HL-60 (cell line): ENCODE data around the gene PDE4A.

Source experiments
- DNase-seq, 2 experiments: peaks; one replicate each; pipeline ENCODE4 v3.0.0-alpha.2; 2010 to 2020; ENCODE audit warnings: low read depth in 1 of 2, low spot score in 1 of 2
- H3K27ac ChIP-seq: fragments of 250-450 bp; sonication (Bioruptor Pico); replicated peaks from 2 replicates; pipeline ENCODE4 v1.5.1; 2020; ENCODE audit warnings: mild to moderate bottlenecking, moderate library complexity
- H3K27me3 ChIP-seq: fragments of 250-450 bp; sonication (Bioruptor Pico); 2 replicates; pipeline ENCODE4 v1.5.1; 2021; ENCODE audit warnings: mild to moderate bottlenecking, moderate library complexity; ENCODE audit not compliant: insufficient read depth, poor library complexity, severe bottlenecking
- H3K4me3 ChIP-seq: replicated peaks from 2 replicates; pipeline ENCODE4 v1.5.1; 2011; ENCODE audit warnings: mild to moderate bottlenecking, control low read depth, low read length; ENCODE audit not compliant: insufficient read depth
- CTCF ChIP-seq: IDR thresholded peaks from one replicate; pipeline ENCODE4 v1.5.1; 2011; ENCODE audit warnings: low read length, control low read depth, inconsistent platforms; ENCODE audit not compliant: insufficient read depth
- GABPA ChIP-seq: IDR thresholded peaks from 2 replicates; pipeline ENCODE4 v1.6.1; 2012; ENCODE audit warnings: low read depth
- POLR2AphosphoS5 ChIP-seq: IDR thresholded peaks from 2 replicates; pipeline ENCODE4 v1.6.1; 2012; ENCODE audit warnings: low read depth
- REST ChIP-seq: IDR thresholded peaks from 2 replicates; pipeline ENCODE4 v1.6.1; 2012; ENCODE audit warnings: low read depth; ENCODE audit not compliant: insufficient replicate concordance
- SPI1 ChIP-seq: IDR thresholded peaks from 2 replicates; pipeline ENCODE4 v1.6.1; 2012; ENCODE audit warnings: low read depth, mild to moderate bottlenecking, borderline replicate concordance

PDE4A gene

GRCh38 chr19:10468133-10468532 is 47.8 kb downstream of the PDE4A start:
- no peaks in the 10 kb centered on the region for H3K27me3 ChIP-seq
- DNase-seq: no peak
- TF ChIP-seq REST (no peak), POLR2AphosphoS5 (no peak), GABPA (no peak), SPI1 (no peak), CTCF (no peak)
- H3K27ac ChIP-seq: no peak overlapping the region
- no peak overlapping the region for H3K4me3 ChIP-seq

GRCh38 chr19:10471909-10472308 is 51.6 kb downstream of the PDE4A start:
- TF ChIP-seq POLR2AphosphoS5: no peak
- no peak for TF ChIP-seq CTCF
- TF ChIP-seq GABPA: no peak
- TF ChIP-seq REST: no peak
- no peak for TF ChIP-seq SPI1
- H3K27me3 ChIP-seq: no peaks in the 10 kb centered on the region
- peak in 1 of 2 experiments; percentile 25 for DNase-seq
- H3K4me3 ChIP-seq: no peak overlapping the region
- no peak overlapping the region for H3K27ac ChIP-seq

GRCh38 chr19:10473192-10473591 is 52.9 kb downstream of the PDE4A start:
- Histone ChIP-seq H3K27me3 (no peaks in the 10 kb centered on the region), H3K4me3 (no peak overlapping the region), H3K27ac (no peak overlapping the region)
- TF ChIP-seq REST (no peak), POLR2AphosphoS5 (no peak), SPI1 (no peak), GABPA (no peak), CTCF (no peak)
- no peak for DNase-seq
